ENCODE measurements around the gene LIMS4. TPM values are rescaled to one million over a fixed set of nuclear protein-coding genes. Genes with fewer than 3 reads are reported as not detected.
"Not testable (repeated sequence)": the region's sequence is repeated elsewhere in the genome, so short reads cannot be mapped to it uniquely, and the experiment has no call there.

Gene LIMS4
- total and polyA plus RNA-seq, 2 of the 8 experiments (the other 6 are each of a cell fraction or from before 2014, with no cell fraction given): 0.44 TPM; not detected in 1

DNA sequence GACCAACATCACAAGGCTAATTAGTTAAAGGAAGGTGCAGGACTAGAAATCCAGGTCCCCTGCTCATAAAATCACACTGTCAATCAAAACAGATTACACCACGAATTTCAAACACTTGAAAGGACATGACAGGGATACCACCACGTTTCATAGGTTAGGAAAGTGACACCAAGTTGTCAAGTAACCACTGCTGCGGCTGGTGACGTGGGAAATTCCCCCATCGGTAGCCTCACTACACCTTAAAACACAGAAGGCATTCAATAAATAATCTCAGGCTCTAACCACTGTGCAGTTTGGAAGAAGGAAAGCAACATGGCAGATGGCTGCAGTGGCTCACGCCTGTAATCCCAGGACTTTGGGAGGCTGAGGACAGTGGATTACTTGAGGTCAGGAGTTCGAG lies 3.7 kb downstream of the LIMS4 start:
- H3K79me2 ChIP-seq (ENCODE audit: control insufficient read depth in 1 of 2, insufficient read depth in 2 of 2, low read length in 2 of 2); H4K20me1 ChIP-seq (replicated peaks in 1 of 2; ENCODE audit: control insufficient read depth in 1 of 2, insufficient read depth in 2 of 2, low read length in 2 of 2); H3K18ac ChIP-seq (ENCODE audit: extremely low read depth, low read length); H2BK120ac ChIP-seq (replicated peaks; ENCODE audit: low read depth, low read length); DNase-seq (ENCODE audit: low read depth in 1 of 2, low spot score in 2 of 2); H3K9ac ChIP-seq (replicated peaks in 1 of 4; ENCODE audit: extremely low read depth in 1 of 4, low read depth in 3 of 4, low read length in 3 of 4); H3K27me3 ChIP-seq (replicated peaks in 1 of 4; ENCODE audit: control insufficient read depth in 3 of 4, extremely low read depth in 1 of 4, insufficient read depth in 3 of 4, low read length in 3 of 4); H3K23me2 ChIP-seq (ENCODE audit: low read depth, low read length); H3K4me3 ChIP-seq (ENCODE audit: extremely low read depth in 1 of 4, insufficient read depth in 2 of 4, low read depth in 3 of 4, low read length in 4 of 4); H2BK20ac ChIP-seq (ENCODE audit: low read length); H2AK5ac ChIP-seq (ENCODE audit: low read depth, low read length); H3K14ac ChIP-seq (ENCODE audit: insufficient read length); H4K8ac ChIP-seq (ENCODE audit: extremely low read depth, insufficient read depth, low read length); POLR2A ChIA-PET (ENCODE audit: partially characterized antibody); H3K4ac ChIP-seq (replicated peaks; ENCODE audit: insufficient read length, low read depth, low read length); H3K23ac ChIP-seq (ENCODE audit: insufficient read length); H2BK5ac ChIP-seq (ENCODE audit: low read depth, low read length); CTCF ChIA-PET (ENCODE audit: partially characterized antibody); H3K27ac ChIP-seq (ENCODE audit: low read depth, low read length); H3K79me1 ChIP-seq (ENCODE audit: low read depth, low read length); H2BK15ac ChIP-seq (ENCODE audit: low read length); FAIRE-seq; H2AFZ ChIP-seq (ENCODE audit: low read length); H3K36me3 ChIP-seq (ENCODE audit: control insufficient read depth in 2 of 4, insufficient read depth in 4 of 4, low read length in 3 of 4); H3K4me1 ChIP-seq (replicated peaks in 1 of 4; ENCODE audit: control insufficient read depth in 3 of 4, insufficient read depth in 4 of 4, low read length in 3 of 4); H3K56ac ChIP-seq (replicated peaks; ENCODE audit: insufficient read length, low read depth, low read length); H4K5ac ChIP-seq (ENCODE audit: insufficient read length, low read depth, low read length); H3K4me2 ChIP-seq (ENCODE audit: insufficient read depth in 1 of 2, low read depth in 2 of 2, low read length in 2 of 2); H4K91ac ChIP-seq (replicated peaks; ENCODE audit: insufficient read length, low read length); H3K9me3 ChIP-seq (ENCODE audit: insufficient read depth in 2 of 2, low read depth in 1 of 2, low read length in 1 of 2); H2BK12ac ChIP-seq (ENCODE audit: low read depth, low read length): not testable (repeated sequence)
- WGBS, 2 experiments (ENCODE audit: extremely low coverage in 1 of 2, insufficient coverage in 1 of 2, insufficient read length in 1 of 2, insufficient replicate concordance in 2 of 2, low coverage in 1 of 2, low lambda C conversion rate in 2 of 2, missing lambda C conversion rate in 1 of 2): no CpG with 5 or more reads among the region's 7 CpGs

- POLR2A ChIA-PET (ENCODE audit: partially characterized antibody); H3K4me1 ChIP-seq (replicated peaks in 1 of 4; ENCODE audit: control insufficient read depth in 3 of 4, insufficient read depth in 4 of 4, low read length in 3 of 4); H2BK120ac ChIP-seq (replicated peaks; ENCODE audit: low read depth, low read length): not testable (repeated sequence)
Measured at GRCh38 chr2:110465312-110465711, 7.3 kb downstream of the LIMS4 start.

More at GRCh38 chr2:110465312-110465711, 7.3 kb downstream of the LIMS4 start:
- H4K8ac ChIP-seq (ENCODE audit: extremely low read depth, insufficient read depth, low read length); CTCF ChIA-PET (ENCODE audit: partially characterized antibody); H3K27ac ChIP-seq (ENCODE audit: low read depth, low read length); H3K36me3 ChIP-seq (ENCODE audit: control insufficient read depth in 2 of 4, insufficient read depth in 4 of 4, low read length in 3 of 4); H3K79me2 ChIP-seq (ENCODE audit: control insufficient read depth in 1 of 2, insufficient read depth in 2 of 2, low read length in 2 of 2); H3K4me2 ChIP-seq (ENCODE audit: insufficient read depth in 1 of 2, low read depth in 2 of 2, low read length in 2 of 2); H3K56ac ChIP-seq (replicated peaks; ENCODE audit: insufficient read length, low read depth, low read length); H3K9ac ChIP-seq (replicated peaks in 1 of 4; ENCODE audit: extremely low read depth in 1 of 4, low read depth in 3 of 4, low read length in 3 of 4); H2AFZ ChIP-seq (ENCODE audit: low read length); H3K27me3 ChIP-seq (replicated peaks in 1 of 4; ENCODE audit: control insufficient read depth in 3 of 4, extremely low read depth in 1 of 4, insufficient read depth in 3 of 4, low read length in 3 of 4); H3K23me2 ChIP-seq (ENCODE audit: low read depth, low read length); H3K4ac ChIP-seq (replicated peaks; ENCODE audit: insufficient read length, low read depth, low read length); H2BK5ac ChIP-seq (ENCODE audit: low read depth, low read length); FAIRE-seq; H2AK5ac ChIP-seq (ENCODE audit: low read depth, low read length); H3K23ac ChIP-seq (ENCODE audit: insufficient read length); H3K4me3 ChIP-seq (ENCODE audit: extremely low read depth in 1 of 4, insufficient read depth in 2 of 4, low read depth in 3 of 4, low read length in 4 of 4); H3K18ac ChIP-seq (ENCODE audit: extremely low read depth, low read length); H4K5ac ChIP-seq (ENCODE audit: insufficient read length, low read depth, low read length); H2BK20ac ChIP-seq (ENCODE audit: low read length); H2BK12ac ChIP-seq (ENCODE audit: low read depth, low read length); H4K20me1 ChIP-seq (replicated peaks in 1 of 2; ENCODE audit: control insufficient read depth in 1 of 2, insufficient read depth in 2 of 2, low read length in 2 of 2); H3K14ac ChIP-seq (ENCODE audit: insufficient read length); H3K9me3 ChIP-seq (ENCODE audit: insufficient read depth in 2 of 2, low read depth in 1 of 2, low read length in 1 of 2); H4K91ac ChIP-seq (replicated peaks; ENCODE audit: insufficient read length, low read length); DNase-seq (ENCODE audit: low read depth in 1 of 2, low spot score in 2 of 2); H2BK15ac ChIP-seq (ENCODE audit: low read length); H3K79me1 ChIP-seq (ENCODE audit: low read depth, low read length): not testable (repeated sequence)
- WGBS, 2 experiments (ENCODE audit: extremely low coverage in 1 of 2, insufficient coverage in 1 of 2, insufficient read length in 1 of 2, insufficient replicate concordance in 2 of 2, low coverage in 1 of 2, low lambda C conversion rate in 2 of 2, missing lambda C conversion rate in 1 of 2): no CpG with 5 or more reads among the region's 8 CpGs

All from H1 (cell line).